ENCODE measurements around the gene TRPV5. TPM values are rescaled to one million over a fixed set of nuclear protein-coding genes. Genes with fewer than 3 reads are reported as not detected.

TRPV5 gene
- total and polyA plus RNA-seq, 8 donors = not detected

DNA sequence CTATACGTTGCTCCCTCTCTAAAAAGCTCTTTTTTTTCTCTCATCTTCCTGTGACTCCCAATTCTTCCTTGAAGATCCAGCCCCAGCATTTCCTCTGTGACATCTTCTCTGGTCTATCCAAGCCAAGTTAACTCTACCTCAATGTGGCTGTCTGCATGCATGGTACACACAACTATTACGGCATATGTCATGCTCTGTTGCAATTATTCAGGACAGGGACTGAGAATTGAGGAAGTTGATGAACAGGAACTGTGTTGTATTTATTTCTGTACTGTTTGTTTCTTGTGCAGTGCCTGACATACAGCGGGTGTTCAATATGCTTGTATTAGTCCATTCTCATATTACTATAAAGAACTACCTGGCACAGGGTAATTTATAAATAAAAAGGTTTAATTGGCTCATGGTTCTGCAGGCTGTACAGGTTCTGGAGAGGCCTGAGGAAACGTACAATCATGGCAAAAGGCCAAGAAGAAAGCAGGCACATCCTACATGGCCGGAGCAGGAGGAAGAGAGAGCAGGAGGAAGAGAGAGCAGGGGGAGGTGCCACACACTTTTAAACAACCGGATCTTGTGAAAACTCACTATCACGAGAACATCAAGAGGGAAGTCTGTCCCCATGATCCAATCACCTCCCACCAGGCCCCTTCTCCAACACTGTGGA, 6.3 kb downstream of the TRPV5 start:
- WGBS, 5 donors = 45 to 63% (median 61%) methylated on average over 7 of the region's 7 CpGs
- peak overlapping the region in 2 of 5 donors; percentile 50 to 56 for H3K27ac ChIP-seq
- intact Hi-C loops (cut with DNase I; ENCODE audit: low total_unique reads) = no loop called here
- no peak overlapping the region for H3K4me3 ChIP-seq
- H3K27me3 ChIP-seq = no peaks in the 10 kb centered on the region
- no peaks in the 10 kb centered on the region for H3K4me1 ChIP-seq
- DNase-seq = no peak
- H3K9me3 ChIP-seq = no peaks in the 10 kb centered on the region
- TF ChIP-seq POLR2A (IDR thresholded peaks at IDR 0.05) (no peak), POLR2AphosphoS5 (IDR thresholded peaks at IDR 0.05) (no peak), EP300 (IDR thresholded peaks at IDR 0.05) (no peak)
- TF ChIP-seq, protein P1, sequence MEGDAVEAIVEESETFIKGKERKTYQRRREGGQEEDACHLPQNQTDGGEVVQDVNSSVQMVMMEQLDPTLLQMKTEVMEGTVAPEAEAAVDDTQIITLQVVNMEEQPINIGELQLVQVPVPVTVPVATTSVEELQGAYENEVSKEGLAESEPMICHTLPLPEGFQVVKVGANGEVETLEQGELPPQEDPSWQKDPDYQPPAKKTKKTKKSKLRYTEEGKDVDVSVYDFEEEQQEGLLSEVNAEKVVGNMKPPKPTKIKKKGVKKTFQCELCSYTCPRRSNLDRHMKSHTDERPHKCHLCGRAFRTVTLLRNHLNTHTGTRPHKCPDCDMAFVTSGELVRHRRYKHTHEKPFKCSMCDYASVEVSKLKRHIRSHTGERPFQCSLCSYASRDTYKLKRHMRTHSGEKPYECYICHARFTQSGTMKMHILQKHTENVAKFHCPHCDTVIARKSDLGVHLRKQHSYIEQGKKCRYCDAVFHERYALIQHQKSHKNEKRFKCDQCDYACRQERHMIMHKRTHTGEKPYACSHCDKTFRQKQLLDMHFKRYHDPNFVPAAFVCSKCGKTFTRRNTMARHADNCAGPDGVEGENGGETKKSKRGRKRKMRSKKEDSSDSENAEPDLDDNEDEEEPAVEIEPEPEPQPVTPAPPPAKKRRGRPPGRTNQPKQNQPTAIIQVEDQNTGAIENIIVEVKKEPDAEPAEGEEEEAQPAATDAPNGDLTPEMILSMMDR (IDR thresholded peaks at IDR 0.05) = no peak
- no peaks in the 10 kb centered on the region for H3K36me3 ChIP-seq

DNA sequence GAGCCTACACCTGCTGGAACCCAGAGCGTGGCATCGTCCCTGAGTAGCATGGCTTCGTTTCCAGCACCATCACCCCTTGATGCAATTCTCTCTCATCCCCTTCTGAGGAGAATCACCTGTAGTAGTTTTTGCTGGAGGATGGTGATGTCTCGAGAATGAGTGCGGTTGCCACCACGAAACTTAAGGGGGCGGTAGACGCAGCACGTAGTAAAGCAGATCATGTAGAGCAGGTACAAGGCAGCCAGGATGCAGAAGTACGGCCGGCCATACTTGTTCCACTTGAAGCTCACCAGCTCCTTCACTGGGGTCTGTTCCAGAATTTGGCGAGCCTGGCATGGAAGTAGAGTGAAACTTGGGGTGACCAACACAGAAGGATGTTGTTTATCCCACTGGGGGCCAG, 8.1 kb downstream of the TRPV5 start:
- TF ChIP-seq EP300 (IDR thresholded peaks at IDR 0.05) = no peak
- TF ChIP-seq, protein P1 (IDR thresholded peaks at IDR 0.05) = no peak
- TF ChIP-seq POLR2AphosphoS5 (IDR thresholded peaks at IDR 0.05) = no peak
- TF ChIP-seq POLR2A (IDR thresholded peaks at IDR 0.05) = no peak
- no peak overlapping the region for H3K4me3 ChIP-seq
- intact Hi-C loops (cut with DNase I; ENCODE audit: low total_unique reads) = no loop called here
- H3K4me1 ChIP-seq = no peaks in the 10 kb centered on the region
- WGBS, 5 donors = 60 to 89% (median 87%) methylated on average over 12 of the region's 12 CpGs
- no peaks in the 10 kb centered on the region for H3K36me3 ChIP-seq
- no peak overlapping the region for H3K27ac ChIP-seq
- no peak for DNase-seq
- no peaks in the 10 kb centered on the region for H3K27me3 ChIP-seq
- no peaks in the 10 kb centered on the region for H3K9me3 ChIP-seq

DNA sequence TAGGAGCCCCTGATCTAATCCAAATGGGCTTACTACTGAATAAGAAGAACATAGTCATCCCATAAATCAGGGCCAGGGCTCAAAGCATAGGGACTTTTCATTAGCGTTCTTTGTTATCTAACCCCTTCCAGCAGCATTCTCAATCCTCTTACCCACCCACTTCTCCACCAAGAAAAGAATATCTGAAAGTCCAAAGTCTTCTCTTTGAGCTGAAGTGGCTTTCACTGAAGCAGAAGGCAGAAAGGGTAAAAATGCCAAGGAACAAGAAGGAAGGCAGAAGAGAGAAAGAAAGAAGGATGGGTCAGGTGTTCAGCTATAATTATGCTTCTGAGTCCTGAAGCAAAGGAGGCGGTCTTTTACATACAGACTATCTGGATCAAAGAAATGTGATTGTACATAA, 10.2 kb downstream of the TRPV5 start:
- DNase-seq = no peak
- Histone ChIP-seq H3K4me1 (no peaks in the 10 kb centered on the region), H3K27me3 (no peaks in the 10 kb centered on the region), H3K36me3 (no peaks in the 10 kb centered on the region), H3K4me3 (no peak overlapping the region), H3K9me3 (no peaks in the 10 kb centered on the region), H3K27ac (no peak overlapping the region)
- 40 to 57% (median 43%) methylated on average over 2 of the region's 2 CpGs for WGBS, 5 donors
- intact Hi-C loops (cut with DNase I; ENCODE audit: low total_unique reads) = no loop called here
- TF ChIP-seq EP300 (IDR thresholded peaks at IDR 0.05) (no peak), POLR2AphosphoS5 (IDR thresholded peaks at IDR 0.05) (no peak), POLR2A (IDR thresholded peaks at IDR 0.05) (no peak)
- TF ChIP-seq, protein P1 (IDR thresholded peaks at IDR 0.05) = no peak

DNA sequence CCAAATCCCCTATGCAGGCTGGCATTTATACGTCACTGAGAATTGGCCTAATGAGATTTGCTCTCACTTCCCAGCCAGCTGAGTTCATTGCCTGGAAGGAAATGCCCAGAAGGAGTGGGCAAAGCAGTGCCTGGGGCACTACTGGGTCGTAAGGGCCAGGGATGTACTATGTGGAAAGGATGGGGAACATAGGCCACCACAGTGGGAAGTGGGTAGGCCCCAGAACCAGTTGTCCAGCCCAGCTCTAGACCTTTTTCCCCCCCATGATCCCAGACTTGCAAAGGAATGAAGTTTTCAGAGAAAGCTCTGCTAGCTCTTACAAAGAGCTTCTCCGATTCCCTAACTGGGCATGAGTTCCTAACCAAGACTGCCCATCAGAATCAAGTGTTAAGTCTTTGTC, 13.9 kb downstream of the TRPV5 start:
- 90 to 100% (median 92%) methylated on average over 3 of the region's 3 CpGs for WGBS, 5 donors
- Histone ChIP-seq H3K27me3 (no peaks in the 10 kb centered on the region), H3K9me3 (no peaks in the 10 kb centered on the region), H3K27ac (no peak overlapping the region), H3K4me1 (peaks cover 0 to 2% (median 0%) of the 10 kb centered on the region in 4 donors), H3K4me3 (no peak overlapping the region), H3K36me3 (no peaks in the 10 kb centered on the region)
- no peak for DNase-seq
- intact Hi-C loops (cut with DNase I; ENCODE audit: low total_unique reads) = no loop called here
- TF ChIP-seq EP300 (IDR thresholded peaks at IDR 0.05) (no peak), POLR2AphosphoS5 (IDR thresholded peaks at IDR 0.05) (no peak), POLR2A (IDR thresholded peaks at IDR 0.05) (no peak)
- TF ChIP-seq, protein P1 (IDR thresholded peaks at IDR 0.05) = no peak
